Ishikawa (cell line): ENCODE data around the gene APEX2.

Source experiments
- CEBPB ChIP-seq: IDR thresholded peaks from 2 replicates; pipeline ENCODE4 v1.6.1; 2012
- CREB1 ChIP-seq: IDR thresholded peaks from 2 replicates; pipeline ENCODE4 v1.6.1; 2012; ENCODE audit warnings: low read depth
- EP300 ChIP-seq: IDR thresholded peaks from 2 replicates; pipeline ENCODE4 v1.6.1; 2012; ENCODE audit warnings: borderline replicate concordance
- FOXM1 ChIP-seq: IDR thresholded peaks from 2 replicates; pipeline ENCODE4 v1.6.1; 2012; ENCODE audit warnings: low read depth, borderline replicate concordance
- MAX ChIP-seq: IDR thresholded peaks from 2 replicates; pipeline ENCODE4 v1.6.1; 2012
- NFIC ChIP-seq: IDR thresholded peaks from 2 replicates; pipeline ENCODE4 v1.6.1; 2012
- RAD21 ChIP-seq: IDR thresholded peaks from 2 replicates; pipeline ENCODE4 v1.6.1; 2012; ENCODE audit warnings: low read depth
- REST ChIP-seq: IDR thresholded peaks from 2 replicates; pipeline ENCODE4 v1.6.1; 2012; ENCODE audit warnings: low read depth, mild to moderate bottlenecking
- TAF1 ChIP-seq: IDR thresholded peaks from 2 replicates; pipeline ENCODE4 v1.6.1; 2012; ENCODE audit warnings: low read depth, mild to moderate bottlenecking
- TCF12 ChIP-seq: IDR thresholded peaks from 2 replicates; pipeline ENCODE4 v1.6.1; 2012; ENCODE audit warnings: low read depth
- TEAD4 ChIP-seq: IDR thresholded peaks from 2 replicates; pipeline ENCODE4 v1.6.1; 2012
- USF1 ChIP-seq: IDR thresholded peaks from 2 replicates; pipeline ENCODE4 v1.6.1; 2012
- YY1 ChIP-seq: IDR thresholded peaks from 2 replicates; pipeline ENCODE4 v1.6.1; 2012; ENCODE audit warnings: low read depth
- ZBTB7A ChIP-seq: IDR thresholded peaks from 2 replicates; pipeline ENCODE4 v1.6.1; 2012; ENCODE audit warnings: low read depth

Gene APEX2

GRCh38 chrX:54999717-55000598, at the start of gene APEX2:
APEX2 (plus strand) TSS chrX:55000363; CDS start chrX:55000423, 60 bp downstream.
- TF ChIP-seq MAX (peak; percentile 32; the same call in 1 of the 2 replicates), CREB1 (no peak), TAF1 (peak; percentile 67), YY1 (no peak), EP300 (no peak), USF1 (no peak), TCF12 (no peak)

- no peak for TF ChIP-seq YY1
- 0 out of 2 replicates have a peak, but pooled peaks have one; percentile 11 for TF ChIP-seq NFIC
- no peak for TF ChIP-seq REST
These were observed 49.3 kb upstream of the APEX2 start for GRCh38 chrX:54950730-54951375.

GRCh38 chrX:54961750-54962149, 38.4 kb upstream of the APEX2 start:
- TF ChIP-seq TCF12 (no peak), MAX (no peak), ZBTB7A (no peak), CREB1 (no peak), USF1 (no peak), TAF1 (no peak), FOXM1 (no peak), NFIC (no peak), REST (no peak), RAD21 (no peak), TEAD4 (no peak), CEBPB (no peak)

- TF ChIP-seq TCF12 (no peak), REST (no peak), RAD21 (no peak)
These were observed 35.2 kb upstream of the APEX2 start for GRCh38 chrX:54964766-54965497.
